Common myeloid progenitor, CD34-positive (primary cell): ENCODE measurements around the gene GNG13.
A peak's percentile ranks its signal among the peaks of the same experiment; 100 is the strongest.

Experiments
- CTCF ChIA-PET: fragments of 350-600 bp; sonication (Branson Sonifier 250); formaldehyde crosslinking; loops from one replicate; lab custom pipeline; 2021; ENCODE audit warnings: antibody characterized with exemption; lab: Charles Lee
- POLR2A ChIA-PET: fragments of 350-600 bp; sonication (Branson Sonifier 250); formaldehyde crosslinking; loops from one replicate; lab custom pipeline; 2021; ENCODE audit warnings: antibody characterized with exemption; lab: Charles Lee
- DNase-seq, 3 donors: peaks; one replicate each; pipeline versions ENCODE4 v3.0.0 to v3.0.0-alpha.2; 2013
- H3K27ac ChIP-seq, 2 experiments: 1 replicate in 1 of 2; 2 replicates in 1 of 2; pipeline ENCODE4 v1.7.0; 2013; ENCODE audit warnings: inconsistent platforms in 2 of 2, low read length in 2 of 2, mild to moderate bottlenecking in 2 of 2, low read depth in 1 of 2, moderate library complexity in 1 of 2; ENCODE audit not compliant: severe bottlenecking in 2 of 2, insufficient read depth in 1 of 2, poor library complexity in 1 of 2
- H3K27me3 ChIP-seq, 5 experiments: replicated peaks in 2 of 5; 1 replicate in 3 of 5; 2 replicates in 2 of 5; pipeline versions ENCODE4 v1.6.1 to v1.7.0; 2013; ENCODE audit warnings: low read length in 4 of 5, mild to moderate bottlenecking in 2 of 5, moderate library complexity in 2 of 5, inconsistent platforms in 1 of 5; ENCODE audit not compliant: insufficient read depth in 5 of 5, control insufficient read depth in 4 of 5
- H3K36me3 ChIP-seq, 4 experiments: 1 replicate in 2 of 4; 2 replicates in 2 of 4; pipeline versions ENCODE4 v1.6.1 to v1.7.0; 2013; ENCODE audit warnings: low read length in 3 of 4, control low read depth in 1 of 4, mild to moderate bottlenecking in 1 of 4; ENCODE audit not compliant: control insufficient read depth in 4 of 4, insufficient read depth in 4 of 4
- H3K4me1 ChIP-seq, 4 experiments: 1 replicate in 3 of 4; 2 replicates in 1 of 4; pipeline versions ENCODE4 v1.6.1 to v1.7.1; 2013; ENCODE audit warnings: low read length in 3 of 4, mild to moderate bottlenecking in 3 of 4, control low read depth in 1 of 4, inconsistent platforms in 1 of 4, moderate library complexity in 1 of 4; ENCODE audit not compliant: control insufficient read depth in 4 of 4, insufficient read depth in 4 of 4; ENCODE audit errors: control extremely low read depth in 1 of 4
- H3K4me3 ChIP-seq, 7 experiments: 1 replicate in 4 of 7; 2 replicates in 3 of 7; pipeline versions ENCODE4 v1.5.1 to v1.7.0; 2013; ENCODE audit warnings: mild to moderate bottlenecking in 7 of 7, low read length in 6 of 7, moderate library complexity in 6 of 7, inconsistent platforms in 2 of 7, low read depth in 2 of 7, control low read depth in 1 of 7; ENCODE audit not compliant: insufficient read depth in 4 of 7, control insufficient read depth in 1 of 7; ENCODE audit errors: extremely low read depth in 1 of 7
- H3K9me3 ChIP-seq, 5 experiments: 1 replicate in 4 of 5; 2 replicates in 1 of 5; pipeline versions ENCODE4 v1.6.1 to v1.7.1; 2013; ENCODE audit warnings: low read length in 4 of 5, mild to moderate bottlenecking in 2 of 5, inconsistent platforms in 1 of 5, low read depth in 1 of 5, moderate library complexity in 1 of 5; ENCODE audit not compliant: control insufficient read depth in 4 of 5, insufficient read depth in 2 of 5; ENCODE audit errors: control extremely low read depth in 1 of 5
- WGBS: methylation state at CpG from one replicate; pipeline ENCODE4 v1.1.5; 2013; ENCODE audit not compliant: insufficient coverage; 5-methylcytosine and 5-hydroxymethylcytosine counted together

Gene GNG13

DNA sequence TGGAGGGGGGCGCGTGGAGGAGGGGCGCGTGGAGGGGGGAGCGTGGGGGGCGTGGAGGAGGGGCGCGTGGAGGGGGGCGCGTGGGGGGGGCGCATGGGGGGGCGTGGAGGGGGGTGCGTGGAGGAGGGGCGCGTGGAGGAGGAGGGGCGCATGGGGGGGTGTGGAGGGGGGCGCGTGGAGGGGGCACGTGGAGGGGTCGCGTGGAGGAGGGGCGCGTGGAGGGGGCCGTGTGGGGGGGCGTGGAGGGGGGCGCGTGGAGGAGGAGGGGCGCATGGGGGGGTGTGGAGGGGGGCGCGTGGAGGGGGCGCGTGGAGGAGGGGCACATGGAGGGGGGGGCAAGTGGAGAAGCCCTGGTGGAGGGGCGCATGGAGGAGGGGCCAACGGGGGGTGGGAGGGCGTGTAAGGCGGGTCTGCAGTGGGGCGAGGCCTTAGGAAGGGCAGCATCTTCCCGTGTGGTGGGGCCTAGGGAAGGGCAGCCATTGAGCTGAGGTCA lies 32.7 kb downstream of the GNG13 start:
- no peaks in the 10 kb centered on the region for H3K27me3 ChIP-seq
- peak overlapping the region in 1 of 7 experiments; percentile 36 for H3K4me3 ChIP-seq
- H3K4me1 ChIP-seq: peaks cover 0 to 11% (median 0%) of the 10 kb centered on the region in 4 experiments
- no peaks in the 10 kb centered on the region for H3K36me3 ChIP-seq
- no peak for DNase-seq
- ChIA-PET POLR2A (interaction anchor here (0.5 kb wide), 1 partner anchor 19 kb away, joined by 3 read pairs; no protein-coding TSS in a partner anchor), CTCF (no interaction called here)
- H3K27ac ChIP-seq: no peak overlapping the region
- H3K9me3 ChIP-seq: no peaks in the 10 kb centered on the region
- WGBS: 83% methylated on average over 1 of the region's 38 CpGs

DNA sequence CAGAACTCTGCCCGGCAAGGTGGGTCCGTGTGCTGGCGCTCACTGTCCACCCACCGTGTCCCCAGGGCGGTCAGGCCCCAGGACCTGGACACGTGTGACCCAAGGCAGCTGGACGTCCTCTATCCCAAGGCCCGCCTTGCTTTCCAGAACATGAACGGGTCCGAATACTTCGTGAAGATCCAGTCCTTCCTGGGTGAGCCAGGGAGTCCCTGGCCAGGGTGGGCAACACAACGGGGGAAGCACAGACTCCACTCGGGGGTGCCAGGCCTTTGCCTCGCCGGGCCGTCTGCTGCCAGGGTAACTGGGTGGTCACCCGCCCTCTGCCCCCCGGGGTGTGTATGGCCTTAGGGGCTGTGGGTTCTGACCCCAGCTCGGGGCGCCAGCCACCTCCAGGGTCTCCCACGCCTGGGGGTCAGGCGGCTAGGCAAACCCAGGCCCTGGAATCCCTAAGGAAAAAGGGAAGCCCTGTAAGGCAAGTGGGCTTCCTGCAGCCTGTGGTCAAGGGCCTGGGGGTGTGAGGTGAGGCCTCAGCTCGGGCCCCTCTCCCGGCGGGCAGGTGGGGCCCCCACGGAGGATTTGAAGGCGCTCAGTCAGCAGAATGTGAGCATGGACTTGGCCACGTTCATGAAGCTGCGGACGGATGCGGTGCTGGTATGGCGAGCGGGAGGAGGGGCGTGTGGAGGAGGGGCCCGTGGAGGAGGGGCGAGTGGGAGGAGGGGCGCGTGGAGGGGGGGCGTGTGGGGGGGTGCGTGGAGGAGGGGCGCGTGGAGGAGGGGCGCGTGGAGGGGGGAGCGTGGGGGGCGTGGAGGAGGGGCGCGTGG lies 33.5 kb downstream of the GNG13 start:
- CTCF ChIA-PET: interaction anchor here (2.0 kb wide), 1 partner anchor 11 kb away, joined by 10 read pairs; no protein-coding TSS in a partner anchor
- Histone ChIP-seq H3K27ac (no peak overlapping the region), H3K4me3 (no peak overlapping the region), H3K4me1 (peaks cover 0 to 11% (median 0%) of the 10 kb centered on the region in 4 experiments), H3K9me3 (no peaks in the 10 kb centered on the region), H3K36me3 (no peaks in the 10 kb centered on the region), H3K27me3 (no peaks in the 10 kb centered on the region)
- DNase-seq: peak; percentile 25 to 50 (median 27)
- WGBS: 92% methylated on average over 25 of the region's 48 CpGs
- POLR2A ChIA-PET: no interaction called here

DNA sequence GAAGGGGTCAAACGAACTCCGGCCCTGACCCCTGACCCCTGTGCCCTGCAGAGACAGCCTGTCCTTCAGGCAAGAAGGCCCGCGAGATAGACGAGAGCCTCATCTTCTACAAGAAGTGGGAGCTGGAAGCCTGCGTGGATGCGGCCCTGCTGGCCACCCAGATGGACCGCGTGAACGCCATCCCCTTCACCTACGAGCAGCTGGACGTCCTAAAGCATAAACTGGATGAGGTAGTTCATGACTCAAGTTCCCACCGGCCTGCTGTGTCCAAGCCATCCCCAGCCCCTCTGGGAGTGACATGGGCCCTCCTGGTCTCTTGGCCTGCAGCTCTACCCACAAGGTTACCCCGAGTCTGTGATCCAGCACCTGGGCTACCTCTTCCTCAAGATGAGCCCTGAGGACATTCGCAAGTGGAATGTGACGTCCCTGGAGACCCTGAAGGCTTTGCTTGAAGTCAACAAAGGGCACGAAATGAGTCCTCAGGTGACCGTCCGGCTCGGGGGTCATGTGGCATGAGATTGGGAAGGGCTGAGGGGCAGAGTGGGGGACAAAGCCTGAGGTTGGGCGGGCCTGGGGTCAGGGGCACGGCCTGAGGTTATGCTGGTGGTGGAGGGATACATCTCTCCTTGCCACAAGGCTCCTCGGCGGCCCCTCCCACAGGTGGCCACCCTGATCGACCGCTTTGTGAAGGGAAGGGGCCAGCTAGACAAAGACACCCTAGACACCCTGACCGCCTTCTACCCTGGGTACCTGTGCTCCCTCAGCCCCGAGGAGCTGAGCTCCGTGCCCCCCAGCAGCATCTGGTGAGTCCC lies 34.3 kb downstream of the GNG13 start:
- 97% methylated on average over 29 of the region's 29 CpGs for WGBS
- ChIA-PET POLR2A (no interaction called here), CTCF (interaction anchor here (2.0 kb wide), 1 partner anchor 11 kb away, joined by 10 read pairs; no protein-coding TSS in a partner anchor)

GRCh38 chr16:765488-765865 lies 35.1 kb downstream of the GNG13 start:
- Histone ChIP-seq H3K4me3 (no peak overlapping the region), H3K9me3 (no peaks in the 10 kb centered on the region), H3K27me3 (no peaks in the 10 kb centered on the region), H3K27ac (no peak overlapping the region), H3K4me1 (peaks cover 0 to 11% (median 3%) of the 10 kb centered on the region in 4 experiments), H3K36me3 (no peaks in the 10 kb centered on the region)
- CTCF ChIA-PET: interaction anchor here (2.0 kb wide), 1 partner anchor 10 kb away, joined by 10 read pairs; no protein-coding TSS in a partner anchor
- no peak for DNase-seq
- WGBS: 91% methylated on average over 21 of the region's 29 CpGs
- POLR2A ChIA-PET: no interaction called here

More for the DNA sequence above, 34.3 kb downstream of the GNG13 start:
- no peak for DNase-seq
- Histone ChIP-seq H3K27ac (no peak overlapping the region), H3K4me3 (no peak overlapping the region), H3K27me3 (no peaks in the 10 kb centered on the region), H3K36me3 (no peaks in the 10 kb centered on the region), H3K4me1 (peaks cover 0 to 11% (median 3%) of the 10 kb centered on the region in 4 experiments), H3K9me3 (no peaks in the 10 kb centered on the region)

- ChIA-PET CTCF (no interaction called here), POLR2A (no interaction called here)
- Histone ChIP-seq H3K27me3 (no peaks in the 10 kb centered on the region), H3K4me1 (peaks cover 0 to 11% (median 3%) of the 10 kb centered on the region in 4 experiments), H3K27ac (no peak overlapping the region), H3K36me3 (no peaks in the 10 kb centered on the region), H3K4me3 (no peak overlapping the region), H3K9me3 (no peaks in the 10 kb centered on the region)
- 96% methylated on average over 36 of the region's 38 CpGs for WGBS
- DNase-seq: no peak
These were observed 35.6 kb downstream of the GNG13 start for GRCh38 chr16:764848-765487.

GRCh38 chr16:764184-764750 lies 36.3 kb downstream of the GNG13 start:
- POLR2A ChIA-PET: no interaction called here
- peaks cover 0 to 7% (median 3%) of the 10 kb centered on the region in 4 experiments for H3K4me1 ChIP-seq
- CTCF ChIA-PET: interaction anchor here (1.0 kb wide), 1 partner anchor 21 kb away, joined by 4 read pairs; no protein-coding TSS in a partner anchor
- 90% methylated on average over 13 of the region's 20 CpGs for whole genome bisulfite sequencing
- H3K9me3 ChIP-seq: no peaks in the 10 kb centered on the region
- H3K27ac ChIP-seq: no peak overlapping the region
- H3K4me3 ChIP-seq: no peak overlapping the region
- DNase-seq: no peak
- H3K36me3 ChIP-seq: no peaks in the 10 kb centered on the region
- no peaks in the 10 kb centered on the region for H3K27me3 ChIP-seq
